HFF-Myc (cell line): ENCODE data around the gene PDCD1LG2.

ENCODE experiments used
- DNase-seq: peaks from one replicate; pipeline ENCODE4 v3.0.0-alpha.2; 2011; ENCODE audit warnings: low read depth; ENCODE audit errors: extremely low read depth
- H3K4me3 ChIP-seq: replicated peaks from 2 replicates; pipeline ENCODE4 v1.5.1; 2011; ENCODE audit warnings: low read depth, mild to moderate bottlenecking, control low read depth, low read length
- CTCF ChIP-seq: IDR thresholded peaks from 2 replicates; pipeline ENCODE4 v1.5.1; 2012; ENCODE audit warnings: mild to moderate bottlenecking, low read depth, low read length, control low read depth; ENCODE audit errors: missing control alignments

Gene PDCD1LG2

GRCh38 chr9:5551368-5552150 lies 41.2 kb downstream of the PDCD1LG2 start:
- no peak for TF ChIP-seq CTCF
- no peak for DNase-seq

GRCh38 chr9:5552301-5552700 lies 42.0 kb downstream of the PDCD1LG2 start:
- no peak overlapping the region for H3K4me3 ChIP-seq
- no peak for DNase-seq
- no peak for TF ChIP-seq CTCF

More at GRCh38 chr9:5551368-5552150, 41.2 kb downstream of the PDCD1LG2 start:
- H3K4me3 ChIP-seq: no peak overlapping the region

DNA sequence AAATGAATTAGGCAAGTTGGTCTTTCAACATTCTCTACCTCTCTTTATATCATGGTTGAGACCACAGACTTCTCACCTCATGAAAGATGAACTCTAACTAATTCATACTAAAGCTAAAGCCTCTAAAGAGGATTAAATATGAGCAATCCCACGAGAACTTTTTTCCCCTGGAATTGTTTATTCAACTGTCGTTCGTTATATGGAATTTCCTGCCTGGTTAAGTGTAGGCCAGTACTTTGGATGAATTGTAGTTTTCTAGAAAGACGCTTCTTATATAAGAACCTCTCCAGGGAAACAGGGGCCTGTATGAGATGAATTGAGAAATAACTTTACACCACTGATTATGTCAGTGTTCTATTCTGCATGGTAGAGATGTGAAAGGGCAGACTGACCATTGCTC lies 42.9 kb downstream of the PDCD1LG2 start:
- H3K4me3 ChIP-seq: no peak overlapping the region
- no peak for TF ChIP-seq CTCF
- DNase-seq: no peak

DNA sequence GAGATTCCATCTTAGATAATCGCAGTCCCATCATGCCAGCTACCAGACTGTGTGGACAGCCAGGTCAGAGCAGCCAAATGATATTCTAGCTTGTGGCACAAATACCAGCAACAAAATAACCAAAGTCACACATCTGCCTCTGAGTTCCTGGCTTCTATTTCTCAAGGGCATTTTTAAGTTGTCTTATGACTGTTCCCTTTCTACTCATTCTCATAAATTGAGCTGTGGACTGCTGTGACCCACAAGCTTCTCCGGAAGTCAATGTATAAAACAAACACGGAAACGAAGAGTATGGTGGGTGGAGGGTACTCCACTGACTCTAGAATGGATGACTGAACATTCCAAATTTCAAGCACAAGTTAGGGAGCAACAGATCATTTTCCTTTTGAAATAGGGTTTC lies 43.9 kb downstream of the PDCD1LG2 start:
- no peak for DNase-seq
- no peak overlapping the region for H3K4me3 ChIP-seq
- no peak for TF ChIP-seq CTCF

GRCh38 chr9:5556101-5556705 lies 45.9 kb downstream of the PDCD1LG2 start:
- H3K4me3 ChIP-seq: no peak overlapping the region
- DNase-seq: no peak
- no peak for TF ChIP-seq CTCF

DNA sequence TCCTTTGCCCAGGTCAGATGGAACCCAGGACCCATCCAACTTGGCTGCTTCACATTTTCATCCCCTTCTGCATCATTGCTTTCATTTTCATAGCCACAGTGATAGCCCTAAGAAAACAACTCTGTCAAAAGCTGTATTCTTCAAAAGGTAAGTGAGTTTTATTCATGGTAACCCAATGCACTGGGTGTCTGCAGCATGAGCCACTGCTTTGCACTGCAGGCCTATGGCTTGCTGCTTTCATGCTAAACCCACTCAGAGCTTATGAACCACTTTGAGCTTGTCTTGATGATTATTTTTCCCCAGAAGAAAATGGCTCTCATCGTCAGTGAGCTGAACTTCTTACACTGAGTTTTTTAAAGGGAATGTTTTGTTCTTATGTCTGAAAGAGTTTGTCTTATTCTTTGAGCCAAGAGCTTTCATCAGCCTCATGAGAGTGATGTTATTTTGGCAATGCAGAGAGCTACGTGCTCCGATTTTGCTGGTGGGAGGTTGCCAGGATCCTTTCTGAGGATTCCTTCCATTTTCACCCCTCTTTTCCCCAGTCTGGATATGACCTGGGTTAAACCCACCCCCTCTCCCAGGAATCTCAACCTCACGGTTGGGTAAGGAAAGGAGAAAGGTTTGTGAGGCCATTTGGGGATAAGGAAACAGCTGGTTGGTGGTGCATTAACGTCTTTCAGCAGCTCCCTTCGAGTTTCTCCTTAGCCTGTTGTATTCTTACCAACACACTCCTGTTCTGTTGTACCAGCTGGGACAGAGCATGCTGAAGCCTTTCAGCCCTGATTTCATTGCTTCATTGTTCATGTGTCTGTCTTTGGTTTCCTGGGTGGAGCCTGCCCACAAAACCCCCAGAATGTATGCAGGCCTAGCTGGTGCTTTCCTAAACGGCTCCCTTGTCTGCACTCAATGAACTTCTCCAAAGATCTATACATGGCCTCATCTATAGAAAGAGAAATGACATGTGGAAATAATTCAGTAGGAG lies 47.6 kb downstream of the PDCD1LG2 start:
- no peak for DNase-seq

More for the DNA sequence above, 47.6 kb downstream of the PDCD1LG2 start:
- H3K4me3 ChIP-seq: no peak overlapping the region
- no peak for TF ChIP-seq CTCF
